ENCODE measurements around the gene ENPP6.

ENPP6 gene

DNA sequence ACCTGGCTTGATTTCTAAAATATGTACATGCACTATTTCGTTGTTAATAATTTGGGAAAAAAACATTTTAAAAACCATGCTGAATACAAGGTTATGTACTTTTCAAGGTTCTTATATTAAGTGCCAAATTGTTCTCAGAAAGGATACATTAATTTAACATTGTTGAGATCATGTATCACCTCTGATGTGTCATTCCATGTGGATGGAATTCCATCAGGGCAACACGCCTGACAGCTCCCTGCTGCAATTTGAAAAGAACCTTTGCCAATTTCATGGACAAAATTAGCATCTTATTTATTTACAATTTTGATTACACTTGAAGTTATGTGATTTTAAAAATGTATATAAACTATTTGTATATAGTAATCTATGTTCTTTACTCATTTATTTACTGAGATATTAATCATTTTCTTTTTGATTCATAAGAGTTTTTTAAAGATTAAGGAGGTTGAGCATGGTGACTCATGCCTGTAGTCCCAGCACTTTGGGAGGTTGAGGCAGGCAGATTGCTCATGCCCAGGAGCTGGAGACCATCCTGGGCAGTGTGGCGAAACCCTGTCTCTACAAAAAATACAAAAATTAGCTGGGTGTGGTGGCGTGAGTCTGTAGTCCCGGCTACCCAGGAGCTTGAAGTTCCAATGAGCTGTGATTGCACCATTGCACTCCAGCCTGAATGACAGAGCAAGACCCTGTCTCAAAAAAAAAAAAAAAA lies 142.8 kb downstream of the ENPP6 start:
- Histone ChIP-seq H3K4me1 (no peaks in the 10 kb centered on the region), H3K27me3 (no peaks in the 10 kb centered on the region), H3K9me3 (peaks cover 2 to 24% (median 11%) of the 10 kb centered on the region in 3 donors), H3K36me3 (no peaks in the 10 kb centered on the region), H3K27ac (no peak overlapping the region), H3K4me3 (no peak overlapping the region)
- no peak for DNase-seq
- intact Hi-C loops (cut with DNase I; ENCODE audit: low total_unique reads), result no loop called here
- no peak for TF ChIP-seq CTCF (IDR thresholded peaks at IDR 0.05)

DNA sequence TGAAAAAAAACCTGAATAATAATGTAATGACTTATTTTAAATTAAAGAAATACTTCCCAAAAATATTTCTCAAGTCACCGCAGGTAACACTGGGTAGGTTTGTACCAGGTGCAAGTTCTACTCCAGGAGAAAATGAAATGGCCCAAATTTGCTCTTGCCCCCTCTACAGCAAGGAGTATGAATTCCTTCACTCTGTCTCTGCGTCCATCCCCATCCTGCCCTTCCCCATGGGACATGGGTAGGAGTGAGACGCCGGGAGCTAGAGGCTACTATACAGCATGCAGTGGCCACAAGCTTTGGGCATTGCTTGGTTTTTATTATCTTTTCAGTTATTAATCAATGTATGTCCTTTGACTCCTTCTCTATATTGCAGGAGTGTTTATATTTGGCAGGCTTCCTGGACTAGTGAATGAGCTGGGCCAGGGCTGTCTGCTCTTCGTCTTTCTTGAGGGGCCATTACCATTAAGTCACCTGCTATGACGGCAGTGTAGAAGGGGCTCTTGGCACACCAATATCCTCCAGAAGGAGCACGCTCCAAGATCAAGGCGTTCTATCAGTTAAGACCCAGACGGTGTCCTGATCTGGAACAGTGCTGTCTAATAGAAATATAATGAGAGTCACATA lies 149.6 kb downstream of the ENPP6 start:
- no peaks in the 10 kb centered on the region for H3K27me3 ChIP-seq
- DNase-seq, result no peak

GRCh38 chr4:184066584-184067300 lies 150.9 kb downstream of the ENPP6 start:
- no peaks in the 10 kb centered on the region for H3K27me3 ChIP-seq
- no peaks in the 10 kb centered on the region for H3K36me3 ChIP-seq
- intact Hi-C loops (cut with DNase I; ENCODE audit: low total_unique reads), result no loop called here
- no peak overlapping the region for H3K4me3 ChIP-seq
- no peak overlapping the region for H3K27ac ChIP-seq
- peaks cover 0 to 4% (median 3%) of the 10 kb centered on the region in 3 donors for H3K9me3 ChIP-seq
- no peaks in the 10 kb centered on the region for H3K4me1 ChIP-seq
- DNase-seq, result no peak
- TF ChIP-seq CTCF (IDR thresholded peaks at IDR 0.05), result no peak

More for the DNA sequence above, 149.6 kb downstream of the ENPP6 start:
- Histone ChIP-seq H3K27ac (no peak overlapping the region), H3K4me1 (no peaks in the 10 kb centered on the region), H3K36me3 (no peaks in the 10 kb centered on the region), H3K4me3 (no peak overlapping the region), H3K9me3 (peaks cover 0 to 17% (median 11%) of the 10 kb centered on the region in 3 donors)
- intact Hi-C loops (cut with DNase I; ENCODE audit: low total_unique reads), result no loop called here
- no peak for TF ChIP-seq CTCF (IDR thresholded peaks at IDR 0.05)

GRCh38 chr4:184064877-184065276 lies 152.8 kb downstream of the ENPP6 start:
- no peak for DNase-seq
- no peaks in the 10 kb centered on the region for H3K4me1 ChIP-seq
- H3K9me3 ChIP-seq, result no peaks in the 10 kb centered on the region
- H3K36me3 ChIP-seq, result no peaks in the 10 kb centered on the region
- H3K4me3 ChIP-seq, result no peak overlapping the region
- H3K27ac ChIP-seq, result no peak overlapping the region
- TF ChIP-seq CTCF (IDR thresholded peaks at IDR 0.05), result no peak
- intact Hi-C loops (cut with DNase I; ENCODE audit: low total_unique reads), result no loop called here
- no peaks in the 10 kb centered on the region for H3K27me3 ChIP-seq

DNA sequence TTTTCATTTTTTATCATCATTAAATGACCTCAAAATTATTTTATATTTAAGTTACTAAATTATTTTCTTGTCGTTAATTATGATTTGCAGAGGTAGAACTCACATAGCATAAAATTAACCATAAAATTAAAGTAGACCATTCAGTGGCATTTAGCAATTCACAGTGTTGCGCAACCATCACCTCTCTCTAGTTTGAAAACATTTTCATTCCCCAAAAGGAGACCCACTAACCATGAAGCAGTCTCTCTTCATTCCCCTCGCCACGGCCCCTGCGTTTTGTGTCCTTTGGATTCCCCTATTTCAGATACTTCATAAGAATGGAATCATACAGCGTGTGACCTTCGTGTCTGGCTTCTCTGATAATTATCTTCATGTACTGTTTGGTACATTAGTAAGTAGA lies 154.9 kb downstream of the ENPP6 start:
- Histone ChIP-seq H3K27me3 (no peaks in the 10 kb centered on the region), H3K36me3 (no peaks in the 10 kb centered on the region), H3K4me3 (no peak overlapping the region), H3K4me1 (no peaks in the 10 kb centered on the region), H3K9me3 (no peaks in the 10 kb centered on the region), H3K27ac (no peak overlapping the region)
- DNase-seq, result no peak
- intact Hi-C loops (cut with DNase I; ENCODE audit: low total_unique reads), result no loop called here
- TF ChIP-seq CTCF (IDR thresholded peaks at IDR 0.05), result no peak

All from tibial artery (tissue), 4 donors.